ENCODE data around the gene HLA-DRB5. TPM values are rescaled to one million over a fixed set of nuclear protein-coding genes. Genes with fewer than 3 reads are reported as not detected.

Gene HLA-DRB5
- total RNA-seq, 1 donor from 2014 or later, result 279 TPM

- intact Hi-C loops (cut with DNase I), result no loop called here
- Histone ChIP-seq H3K4me1 (no peaks in the 10 kb centered on the region), H3K27me3 (ENCODE audit: low read depth) (no peaks in the 10 kb centered on the region), H3K9me3 (no peaks in the 10 kb centered on the region), H3K4me3 (no peak overlapping the region), H3K27ac (no peak overlapping the region), H3K36me3 (no peaks in the 10 kb centered on the region)
- DNase-seq, result no peak
- TF ChIP-seq CTCF (IDR thresholded peaks at IDR 0.05), result no peak
- ATAC-seq, result no peak
Measured at GRCh38 chr6:32566957-32567356, 36.9 kb upstream of the HLA-DRB5 start.

DNA sequence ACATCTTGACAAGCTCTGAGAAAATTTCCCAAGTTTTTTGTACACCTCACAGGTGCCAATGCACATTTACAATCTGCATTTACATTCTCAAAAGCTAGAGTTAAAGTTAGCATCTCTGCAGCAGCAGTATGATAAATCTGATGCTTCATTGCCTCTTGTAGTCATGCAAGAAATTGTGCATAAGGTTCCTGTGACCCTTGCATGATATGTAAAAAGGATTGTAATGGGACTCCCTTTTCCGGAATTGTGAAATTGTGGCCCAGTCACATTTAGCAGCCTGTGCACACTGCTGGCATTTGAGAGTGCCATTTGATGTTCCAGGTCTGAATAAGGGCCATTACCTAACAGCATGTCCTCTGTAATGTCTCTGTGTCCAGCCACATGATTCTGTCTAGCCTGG, 35.4 kb upstream of the HLA-DRB5 start:
- Histone ChIP-seq H3K4me3 (no peak overlapping the region), H3K36me3 (no peaks in the 10 kb centered on the region), H3K4me1 (no peaks in the 10 kb centered on the region), H3K27ac (no peak overlapping the region), H3K9me3 (no peaks in the 10 kb centered on the region), H3K27me3 (ENCODE audit: low read depth) (no peaks in the 10 kb centered on the region)
- intact Hi-C loops (cut with DNase I), result no loop called here
- ATAC-seq, result no peak
- DNase-seq, result no peak
- TF ChIP-seq CTCF (IDR thresholded peaks at IDR 0.05), result no peak

- H3K27ac ChIP-seq, result no peak overlapping the region
- H3K36me3 ChIP-seq, result no peaks in the 10 kb centered on the region
- DNase-seq, result no peak
- H3K4me3 ChIP-seq, result no peak overlapping the region
- intact Hi-C loops (cut with DNase I), result no loop called here
- H3K4me1 ChIP-seq, result no peaks in the 10 kb centered on the region
- no peaks in the 10 kb centered on the region for H3K27me3 ChIP-seq (ENCODE audit: low read depth)
- ATAC-seq, result no peak
- no peak for TF ChIP-seq CTCF (IDR thresholded peaks at IDR 0.05)
- no peaks in the 10 kb centered on the region for H3K9me3 ChIP-seq
Measured at GRCh38 chr6:32562940-32563339, 32.9 kb upstream of the HLA-DRB5 start.

DNA sequence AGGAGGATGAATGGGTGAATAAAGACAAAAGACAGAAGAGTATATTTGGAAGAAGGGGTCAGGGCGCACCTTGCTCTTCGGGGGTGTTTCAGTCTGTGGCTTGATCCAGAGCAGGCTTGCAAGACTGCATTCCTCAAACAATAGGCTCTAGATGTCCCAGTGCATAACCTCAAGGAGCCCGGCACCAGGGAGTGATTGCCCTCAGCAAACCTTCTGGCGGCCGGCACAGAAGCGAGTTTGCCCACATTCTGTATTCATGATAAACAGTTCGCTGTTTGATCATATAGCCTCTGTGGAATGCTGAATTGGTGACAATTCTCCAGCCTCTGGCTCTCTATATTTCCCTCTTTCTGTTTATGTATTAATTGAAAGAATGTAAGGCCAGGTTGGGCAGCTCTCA, 29.7 kb upstream of the HLA-DRB5 start:
- Histone ChIP-seq H3K4me1 (no peaks in the 10 kb centered on the region), H3K27ac (no peak overlapping the region), H3K27me3 (ENCODE audit: low read depth) (no peaks in the 10 kb centered on the region), H3K4me3 (no peak overlapping the region), H3K9me3 (no peaks in the 10 kb centered on the region), H3K36me3 (no peaks in the 10 kb centered on the region)
- DNase-seq, result no peak
- TF ChIP-seq CTCF (IDR thresholded peaks at IDR 0.05), result no peak
- intact Hi-C loops (cut with DNase I), result no loop called here
- no peak for ATAC-seq

- no peak overlapping the region for H3K27ac ChIP-seq
- H3K27me3 ChIP-seq (ENCODE audit: low read depth), result no peaks in the 10 kb centered on the region
- H3K9me3 ChIP-seq, result no peaks in the 10 kb centered on the region
- intact Hi-C loops (cut with DNase I), result no loop called here
- no peak for TF ChIP-seq CTCF (IDR thresholded peaks at IDR 0.05)
- ATAC-seq (peak; percentile 66 to 89), DNase-seq (no peak)
- no peak overlapping the region for H3K4me3 ChIP-seq
- H3K36me3 ChIP-seq, result no peaks in the 10 kb centered on the region
- no peaks in the 10 kb centered on the region for H3K4me1 ChIP-seq
Measured at GRCh38 chr6:32558426-32559057, 28.5 kb upstream of the HLA-DRB5 start.

Measured in lower lobe of right lung (tissue), 2 donors.